Glomerular visceral epithelial cell (primary cell): ENCODE results near the gene FAAP100.

Source experiments
- DNase-seq: peaks from one replicate; pipeline ENCODE4 v3.0.0-alpha.2; 2016; ENCODE audit errors: extremely low spot score

The FAAP100 gene

GRCh38 chr17:81511804-81512561 is 40.2 kb downstream of the FAAP100 start:
- DNase-seq = peak; percentile 45

GRCh38 chr17:81511554-81511803 is 40.7 kb downstream of the FAAP100 start:
- DNase-seq = no peak

- DNase-seq = peak; percentile 44
Observed at GRCh38 chr17:81510785-81511553, 41.2 kb downstream of the FAAP100 start.

GRCh38 chr17:81509972-81510784 is 42.0 kb downstream of the FAAP100 start:
- no peak for DNase-seq

DNA sequence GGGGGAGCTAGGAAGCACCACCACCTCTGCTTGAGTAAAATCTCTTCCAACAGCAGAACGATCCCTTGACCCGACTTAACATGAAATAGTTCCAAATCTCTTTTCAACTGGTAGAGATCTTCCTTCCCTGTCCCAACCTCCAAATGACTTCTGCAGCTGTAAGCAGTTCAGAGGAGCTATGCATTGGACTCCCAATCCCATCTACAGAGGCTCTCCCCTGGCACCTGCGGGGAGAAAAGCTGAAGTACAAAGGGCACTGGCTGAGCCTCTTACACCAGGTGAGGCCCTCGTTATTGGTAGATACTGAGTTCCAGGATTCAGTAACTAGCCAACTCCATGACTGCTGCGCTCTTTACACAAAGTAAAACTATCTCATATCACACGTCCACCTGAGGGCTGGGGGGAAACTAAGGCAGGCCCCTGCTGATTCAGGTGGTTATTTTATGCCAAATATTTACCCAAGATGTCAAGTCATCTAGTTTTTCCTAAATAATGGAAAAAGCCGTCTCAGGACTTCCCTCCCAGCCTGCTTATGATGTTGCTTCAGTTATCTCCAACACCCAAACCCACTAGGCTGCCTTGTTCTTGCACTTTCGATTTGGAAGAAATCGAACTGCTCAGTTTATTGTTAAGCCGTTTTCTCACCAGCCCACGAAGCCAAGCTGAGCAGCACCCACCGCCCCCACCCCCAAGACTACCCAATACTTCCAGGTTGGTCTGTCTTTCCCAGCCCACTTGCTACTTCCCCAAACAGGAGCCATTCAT is 42.8 kb downstream of the FAAP100 start:
- DNase-seq = no peak

DNA sequence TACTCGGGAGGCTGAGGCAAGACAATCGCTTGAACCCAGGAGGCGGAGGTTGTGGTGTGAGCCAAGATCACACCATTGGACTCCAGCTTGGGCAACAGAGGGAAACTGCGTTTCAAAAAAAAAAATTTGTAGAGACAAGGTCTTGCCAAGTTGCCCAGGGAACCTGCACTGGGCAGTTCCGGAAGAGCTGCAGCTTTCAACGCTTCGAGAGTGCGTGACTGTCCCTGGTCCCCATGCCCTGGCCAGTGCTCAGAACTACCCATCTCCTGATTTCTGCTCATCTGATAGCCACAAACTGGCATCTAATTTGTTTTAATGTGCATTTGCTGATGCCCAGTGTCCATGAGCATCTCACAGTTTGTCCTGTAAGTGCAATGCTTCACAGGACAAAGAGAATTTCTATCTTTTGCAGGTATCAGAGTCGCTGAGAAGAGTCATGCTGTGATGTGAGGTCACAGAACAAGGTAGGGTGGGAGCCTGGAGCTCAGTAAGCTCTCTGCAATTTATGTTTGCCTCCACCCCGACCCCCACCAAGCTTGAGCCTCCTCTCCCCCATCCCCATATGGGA is 43.4 kb downstream of the FAAP100 start:
- peak; percentile 68 for DNase-seq

- DNase-seq = no peak
Observed at GRCh38 chr17:81503619-81504018, 48.5 kb downstream of the FAAP100 start.

- no peak for DNase-seq
Observed at GRCh38 chr17:81502471-81503017, 49.6 kb downstream of the FAAP100 start.

DNA sequence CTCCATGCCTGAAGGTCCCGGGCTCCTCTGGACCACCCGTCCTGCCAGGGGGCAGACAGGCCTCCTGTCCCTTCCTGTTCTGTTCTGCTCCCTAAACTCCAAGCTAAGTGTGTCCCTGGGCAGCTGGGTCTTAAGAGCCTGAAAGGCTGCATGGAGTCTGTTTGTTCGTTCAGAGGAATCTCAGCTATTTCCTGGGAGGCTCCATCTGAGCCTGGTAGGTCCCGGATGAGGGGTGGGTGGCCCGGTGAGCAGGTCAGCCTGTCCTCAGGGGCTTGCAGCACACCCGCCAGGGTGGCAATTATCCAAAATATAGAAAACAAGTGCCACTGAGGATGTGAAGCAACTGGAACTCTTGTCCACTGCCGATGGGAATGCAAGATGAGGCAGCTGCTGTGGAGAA is 52.1 kb downstream of the FAAP100 start:
- DNase-seq = no peak

GRCh38 chr17:81499601-81499970 is 52.6 kb downstream of the FAAP100 start:
- DNase-seq = no peak

DNA sequence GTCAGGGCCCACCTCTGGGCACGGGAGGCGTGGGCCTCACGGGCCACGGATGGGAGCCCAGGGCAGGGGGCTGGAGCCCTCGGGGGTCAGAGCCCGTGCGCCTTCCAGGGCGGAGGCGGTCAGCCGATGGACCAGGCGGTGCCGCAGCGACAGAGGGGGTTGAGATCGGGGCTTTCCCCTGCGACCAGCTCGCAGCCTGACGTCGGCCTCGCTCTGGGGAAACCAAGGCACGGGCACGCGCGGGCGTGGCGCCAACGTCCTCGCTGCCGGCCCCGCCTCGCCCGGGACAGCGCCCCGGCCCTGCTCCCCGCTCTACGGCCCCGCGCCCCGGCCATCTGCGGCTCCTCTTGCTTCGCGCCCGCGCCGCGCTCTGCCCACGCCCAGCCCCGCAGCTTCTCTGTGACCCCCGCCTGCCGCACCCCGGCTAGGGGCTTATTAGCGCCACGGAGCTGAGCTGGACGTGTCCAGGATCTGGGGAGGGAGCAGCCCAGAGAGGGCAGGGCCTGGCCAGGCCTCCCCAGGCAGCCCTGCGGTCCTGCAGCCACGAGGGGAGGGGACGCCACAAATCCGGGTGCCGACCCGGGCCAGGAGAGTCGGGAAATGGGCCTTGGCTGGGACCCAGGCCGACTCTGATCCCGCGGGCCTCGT is 53.1 kb downstream of the FAAP100 start:
- DNase-seq = no peak

DNA sequence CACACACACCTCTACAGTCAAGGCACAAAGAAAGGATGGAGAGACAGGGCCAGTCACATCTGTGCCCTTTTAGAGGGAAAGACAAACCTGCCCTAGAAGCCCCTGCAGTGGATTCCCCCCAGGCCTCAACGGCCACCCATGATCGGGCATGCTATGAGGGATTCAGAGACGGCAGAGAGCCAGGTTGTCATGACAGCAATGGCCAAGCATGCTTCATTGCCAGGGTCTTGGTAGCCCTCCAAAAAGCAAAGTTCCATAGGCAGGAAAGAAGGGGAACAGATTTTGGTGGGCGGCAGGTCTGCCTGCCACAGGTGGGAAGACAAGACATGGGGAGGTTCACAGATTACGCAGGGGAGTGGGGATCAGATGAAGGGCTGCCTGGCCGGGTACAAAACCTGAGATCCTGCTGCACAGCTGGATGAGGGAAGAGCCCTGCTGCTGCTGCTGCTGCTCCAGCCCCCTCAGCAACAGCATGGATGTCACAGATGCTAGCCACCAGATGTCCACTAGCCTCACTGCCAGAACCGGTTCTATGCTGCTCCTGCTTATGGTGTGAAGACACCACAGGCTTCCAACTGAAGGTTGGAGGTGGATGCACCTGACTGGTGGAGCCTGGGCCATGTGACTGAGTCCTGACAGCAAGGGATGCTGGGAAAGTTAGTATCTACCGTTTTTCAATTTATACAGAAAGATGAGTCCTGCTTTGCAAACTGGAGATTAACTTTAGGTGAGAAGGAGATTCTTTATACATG is 57.4 kb downstream of the FAAP100 start:
- no peak for DNase-seq

DNA sequence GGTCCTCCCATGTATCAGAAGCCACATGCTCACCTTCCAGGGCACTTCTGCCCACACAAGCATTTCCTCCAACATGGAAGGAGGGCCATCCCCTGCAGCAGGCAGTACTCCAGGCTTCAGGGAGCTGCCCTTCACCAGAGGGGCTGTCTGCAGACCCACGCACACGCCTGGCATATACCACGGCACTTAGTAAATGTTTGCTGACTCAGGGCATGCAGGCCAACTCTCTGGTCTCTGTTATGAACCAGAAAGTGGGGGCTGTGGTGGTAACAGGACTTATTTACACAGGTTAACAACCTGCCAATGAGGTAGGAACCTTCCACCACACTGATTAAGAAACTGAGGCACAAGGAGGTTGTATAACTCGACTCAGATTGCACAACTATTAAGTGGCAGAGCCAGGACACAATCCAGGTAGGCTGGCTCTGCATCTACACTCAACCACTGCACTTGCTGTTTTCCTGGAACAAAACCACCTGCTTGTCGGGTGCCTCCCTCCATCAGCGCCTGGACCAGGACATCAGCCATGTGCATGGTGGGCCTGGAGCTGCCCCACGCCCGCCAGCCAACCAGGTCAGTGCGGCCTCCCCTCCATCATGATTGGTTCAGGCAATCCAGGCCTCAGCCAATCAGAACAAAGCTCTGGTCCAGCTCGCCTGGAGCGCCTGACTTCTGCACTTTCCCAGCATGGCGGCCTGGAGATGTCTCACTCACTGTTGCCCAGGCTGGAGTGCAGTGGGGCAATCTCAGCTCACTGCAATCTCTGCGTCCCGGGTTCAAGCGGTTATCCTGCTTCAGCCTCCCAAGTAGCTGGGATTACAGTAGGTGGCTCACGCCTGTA is 58.7 kb downstream of the FAAP100 start:
- DNase-seq = no peak

DNA sequence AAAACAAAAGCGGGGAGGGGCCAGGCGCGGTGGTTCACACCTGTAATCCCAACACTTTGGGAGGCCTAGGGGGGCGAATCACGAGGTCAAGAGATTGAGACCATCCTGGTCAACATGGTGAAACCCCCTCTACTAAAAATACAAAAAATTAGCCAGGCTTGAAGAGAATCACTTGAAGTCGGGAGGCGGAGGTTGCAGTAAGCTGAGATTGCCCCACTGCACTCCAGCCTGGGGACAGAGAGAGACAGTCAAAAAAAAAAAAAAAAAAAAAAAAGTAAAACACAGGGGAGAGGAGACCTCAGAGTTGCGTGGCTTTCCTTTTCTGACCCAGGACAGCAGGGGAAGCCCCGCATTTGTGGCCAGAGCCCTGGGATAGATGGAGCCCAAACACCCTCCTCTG is 59.4 kb downstream of the FAAP100 start:
- DNase-seq = no peak

GRCh38 chr17:81492202-81492601 is 60.0 kb downstream of the FAAP100 start:
- DNase-seq = no peak

DNA sequence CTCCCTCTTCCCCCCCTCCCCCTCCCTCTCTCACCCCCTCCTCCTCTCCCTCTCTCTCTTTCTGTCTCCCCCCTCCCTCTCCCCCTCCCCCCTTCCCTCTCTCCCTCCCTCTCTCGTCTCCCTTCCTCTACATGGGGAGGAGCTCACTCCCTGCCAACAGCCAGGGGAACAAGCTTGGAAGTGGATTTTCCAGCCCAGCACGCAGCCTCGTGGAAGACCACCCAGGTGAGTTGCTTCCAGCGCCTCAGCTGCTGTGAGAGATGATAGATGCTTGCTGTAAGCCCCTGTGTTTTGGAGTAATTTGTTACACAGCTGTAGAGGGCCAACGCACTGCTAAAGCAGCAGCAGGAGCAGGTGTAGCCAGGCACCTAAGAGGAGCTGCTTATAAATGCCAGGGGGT is 60.4 kb downstream of the FAAP100 start:
- DNase-seq = no peak

GRCh38 chr17:81491181-81491581 is 61.0 kb downstream of the FAAP100 start:
- no peak for DNase-seq

- no peak for DNase-seq
Observed at GRCh38 chr17:81489998-81490992, 61.9 kb downstream of the FAAP100 start.
